ENCODE results near the gene PGAP2.

Gene PGAP2

GRCh38 chr11:3832816-3833215 lies 24.5 kb downstream of the PGAP2 start:
- DNase-seq (ENCODE audit: low read depth), result no peak

GRCh38 chr11:3833449-3833848 lies 25.1 kb downstream of the PGAP2 start:
- DNase-seq (ENCODE audit: low read depth), result no peak

GRCh38 chr11:3834349-3834663 lies 25.9 kb downstream of the PGAP2 start:
- no peak for DNase-seq (ENCODE audit: low read depth)

- DNase-seq (ENCODE audit: low read depth), result no peak
Observed at GRCh38 chr11:3834664-3835461, 26.5 kb downstream of the PGAP2 start.

GRCh38 chr11:3835751-3836150 lies 27.4 kb downstream of the PGAP2 start:
- DNase-seq (ENCODE audit: low read depth), result no peak

- no peak for DNase-seq (ENCODE audit: low read depth)
Observed at GRCh38 chr11:3836903-3837302, 28.5 kb downstream of the PGAP2 start.

GRCh38 chr11:3837793-3838192 lies 29.4 kb downstream of the PGAP2 start:
- DNase-seq (ENCODE audit: low read depth), result no peak

- no peak for DNase-seq (ENCODE audit: low read depth)
Observed at GRCh38 chr11:3838504-3838903, 30.1 kb downstream of the PGAP2 start.

GRCh38 chr11:3840004-3840869 lies 31.9 kb downstream of the PGAP2 start:
- DNase-seq (ENCODE audit: low read depth), result no peak

GRCh38 chr11:3840870-3841425 lies 32.6 kb downstream of the PGAP2 start, which contains the start of gene RHOG:
Gene RHOG, minus strand, starts transcription at chr11:3840959. Its CDS starts 12,821 bp downstream, at chr11:3828138.
- no peak for DNase-seq (ENCODE audit: low read depth)

- peak; percentile 75 for DNase-seq (ENCODE audit: low read depth)
Observed at GRCh38 chr11:3841426-3842350, 33.3 kb downstream of the PGAP2 start.

- no peak for DNase-seq (ENCODE audit: low read depth)
Observed at GRCh38 chr11:3843326-3843725, 35.0 kb downstream of the PGAP2 start.

- no peak for DNase-seq (ENCODE audit: low read depth)
Observed at GRCh38 chr11:3845246-3845645, 36.9 kb downstream of the PGAP2 start.

- no peak for DNase-seq (ENCODE audit: low read depth)
Observed at GRCh38 chr11:3845670-3846069, 37.3 kb downstream of the PGAP2 start.

GRCh38 chr11:3849297-3849874 lies 41.0 kb downstream of the PGAP2 start:
- DNase-seq (ENCODE audit: low read depth), result no peak

- no peak for DNase-seq (ENCODE audit: low read depth)
Observed at GRCh38 chr11:3853545-3853842, 45.1 kb downstream of the PGAP2 start.

GRCh38 chr11:3853899-3854659 lies 45.7 kb downstream of the PGAP2 start:
- DNase-seq (ENCODE audit: low read depth), result no peak

- no peak for DNase-seq (ENCODE audit: low read depth)
Observed at GRCh38 chr11:3854660-3854976, 46.3 kb downstream of the PGAP2 start.

GRCh38 chr11:3854977-3855807 lies 46.8 kb downstream of the PGAP2 start, which contains the start of gene STIM1:
Gene STIM1, plus strand, starts transcription at chr11:3855664. Its CDS starts 607 bp downstream, at chr11:3856271.
- DNase-seq (ENCODE audit: low read depth), result peak; percentile 79

All from HS-5 (cell line).